Stimulated activated CD8-positive, alpha-beta memory T cell treated with anti-CD3 and anti-CD28 coated beads, Interleukin-15, amount 100 ng/mL, for 24 hours (primary cell): Measurements from ENCODE around the gene HINFP.
"Not testable (repeated sequence)": the region's sequence is repeated elsewhere in the genome, so short reads cannot be mapped to it uniquely, and the experiment has no call there.

Experiments
- DNase-seq: peaks from one replicate; pipeline ENCODE4 v3.0.0-alpha.2; 2020; ENCODE audit warnings: low read depth

HINFP gene

DNA sequence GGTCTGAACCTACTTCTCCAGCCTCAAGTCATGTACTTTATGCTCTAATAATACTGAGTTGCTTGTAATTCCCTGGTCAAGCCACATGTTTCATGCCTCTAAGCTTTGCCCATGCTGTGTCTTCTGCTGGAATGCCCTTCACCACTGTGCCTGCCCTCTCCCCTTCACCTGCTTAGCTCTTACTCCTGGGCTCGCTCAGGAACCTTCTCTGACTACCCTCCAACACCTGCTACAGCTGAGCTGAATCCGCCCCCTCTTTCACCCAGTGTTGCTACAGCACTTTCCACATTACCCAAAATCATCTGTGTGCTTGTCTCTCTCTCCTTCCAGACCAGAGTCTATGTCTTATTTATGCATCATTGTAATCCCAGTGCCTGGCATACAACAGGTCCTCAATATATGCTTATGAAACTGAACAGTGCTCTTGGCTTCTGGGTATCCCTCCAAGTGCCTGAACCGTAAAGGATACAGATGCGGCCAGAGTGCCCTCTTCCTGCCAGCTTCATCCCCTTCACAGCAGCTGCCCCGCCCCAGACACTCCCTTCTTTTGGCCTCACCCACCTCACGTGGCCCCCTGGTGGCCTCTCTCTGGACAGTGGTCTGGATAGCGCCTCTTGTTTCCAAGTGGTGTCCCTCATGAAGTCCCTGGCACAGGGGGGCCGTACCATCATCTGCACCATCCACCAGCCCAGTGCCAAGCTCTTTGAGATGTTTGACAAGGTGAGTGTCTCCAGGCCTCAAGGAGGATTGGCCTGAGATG, 34.5 kb downstream of the HINFP start:
- no peak for DNase-seq

DNA sequence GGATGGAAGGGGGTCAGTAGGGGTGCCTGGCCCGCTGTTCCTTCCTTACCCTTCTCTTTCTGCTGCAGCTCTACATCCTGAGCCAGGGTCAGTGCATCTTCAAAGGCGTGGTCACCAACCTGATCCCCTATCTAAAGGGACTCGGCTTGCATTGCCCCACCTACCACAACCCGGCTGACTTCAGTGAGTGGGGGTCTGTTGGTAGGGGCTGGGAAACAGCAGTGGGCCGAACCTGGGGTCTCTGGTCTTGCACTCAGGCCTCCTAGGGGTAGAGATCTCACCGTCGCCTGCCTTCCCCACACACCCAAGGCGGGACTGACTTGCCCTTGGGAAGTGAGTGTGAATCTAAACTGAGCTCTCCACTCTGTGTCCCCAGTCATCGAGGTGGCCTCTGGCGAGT, 35.1 kb downstream of the HINFP start:
- DNase-seq = no peak

DNA sequence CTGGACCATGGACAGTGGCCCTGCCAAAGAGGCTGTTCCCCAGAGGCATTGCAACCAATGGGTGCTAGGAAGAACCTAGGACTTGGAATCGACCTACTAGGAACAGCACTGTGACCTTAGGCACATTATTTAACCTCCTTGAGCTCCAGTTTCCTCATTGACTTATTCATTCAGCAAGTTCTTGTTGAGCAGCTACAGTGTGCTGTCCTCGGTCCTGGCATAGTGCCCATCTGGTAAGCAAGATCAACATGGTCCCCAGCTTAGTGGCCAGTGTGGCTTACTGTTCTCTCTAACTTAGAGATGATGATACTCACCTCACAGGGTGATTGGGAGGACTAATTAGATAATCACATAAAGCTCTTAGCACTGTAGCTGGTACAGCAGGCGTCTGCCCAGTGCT, 35.7 kb downstream of the HINFP start:
- no peak for DNase-seq

DNA sequence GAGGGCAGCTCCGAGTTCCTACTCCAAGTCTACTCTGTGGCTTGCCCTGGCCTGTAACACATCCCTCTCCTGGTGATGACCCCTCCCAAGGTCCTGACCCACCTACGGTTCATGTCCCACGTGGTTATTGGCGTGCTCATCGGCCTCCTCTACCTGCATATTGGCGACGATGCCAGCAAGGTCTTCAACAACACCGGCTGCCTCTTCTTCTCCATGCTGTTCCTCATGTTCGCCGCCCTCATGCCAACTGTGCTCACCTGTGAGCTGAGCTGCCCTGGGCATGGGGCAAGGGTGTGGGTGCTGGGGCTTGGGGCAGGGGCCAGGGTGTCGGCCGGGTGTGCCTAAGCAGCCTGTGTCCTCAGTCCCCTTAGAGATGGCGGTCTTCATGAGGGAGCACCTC, 37.1 kb downstream of the HINFP start:
- DNase-seq = no peak

DNA sequence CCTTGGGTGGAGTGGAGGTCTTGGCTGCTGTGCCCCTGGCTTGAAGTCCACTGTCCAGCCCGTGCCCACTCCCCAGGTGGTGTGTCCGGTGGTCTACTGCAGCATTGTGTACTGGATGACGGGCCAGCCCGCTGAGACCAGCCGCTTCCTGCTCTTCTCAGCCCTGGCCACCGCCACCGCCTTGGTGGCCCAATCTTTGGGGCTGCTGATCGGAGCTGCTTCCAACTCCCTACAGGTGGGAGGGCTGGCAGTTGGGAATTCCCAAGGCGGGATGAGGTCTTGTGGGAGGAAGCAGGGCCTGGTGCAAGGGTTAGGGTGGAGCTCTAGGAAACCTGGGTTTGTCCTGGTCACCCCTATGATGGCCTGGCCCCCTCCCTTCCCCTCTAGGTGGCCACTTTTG, 38.8 kb downstream of the HINFP start:
- no peak for DNase-seq

DNA sequence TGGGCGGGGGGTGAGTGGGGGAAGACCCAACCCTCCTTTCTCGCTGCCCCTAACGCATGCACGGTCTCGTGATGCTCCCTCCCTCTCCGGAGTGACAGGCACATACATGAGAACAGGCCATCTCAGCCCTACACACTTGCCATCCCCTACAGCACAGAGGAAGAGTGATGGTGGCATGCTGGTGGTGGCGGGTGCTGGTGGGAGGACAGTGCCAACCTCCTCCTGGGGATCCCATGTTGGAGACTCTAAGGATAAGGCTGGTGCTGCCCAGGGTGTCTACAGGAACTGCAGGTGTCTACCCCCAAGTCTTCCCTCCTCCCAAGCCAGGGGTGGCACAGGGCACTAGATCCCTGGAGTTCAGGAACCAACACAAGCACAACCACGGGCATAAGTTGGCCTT, 40.5 kb downstream of the HINFP start:
- DNase-seq = no peak

DNA sequence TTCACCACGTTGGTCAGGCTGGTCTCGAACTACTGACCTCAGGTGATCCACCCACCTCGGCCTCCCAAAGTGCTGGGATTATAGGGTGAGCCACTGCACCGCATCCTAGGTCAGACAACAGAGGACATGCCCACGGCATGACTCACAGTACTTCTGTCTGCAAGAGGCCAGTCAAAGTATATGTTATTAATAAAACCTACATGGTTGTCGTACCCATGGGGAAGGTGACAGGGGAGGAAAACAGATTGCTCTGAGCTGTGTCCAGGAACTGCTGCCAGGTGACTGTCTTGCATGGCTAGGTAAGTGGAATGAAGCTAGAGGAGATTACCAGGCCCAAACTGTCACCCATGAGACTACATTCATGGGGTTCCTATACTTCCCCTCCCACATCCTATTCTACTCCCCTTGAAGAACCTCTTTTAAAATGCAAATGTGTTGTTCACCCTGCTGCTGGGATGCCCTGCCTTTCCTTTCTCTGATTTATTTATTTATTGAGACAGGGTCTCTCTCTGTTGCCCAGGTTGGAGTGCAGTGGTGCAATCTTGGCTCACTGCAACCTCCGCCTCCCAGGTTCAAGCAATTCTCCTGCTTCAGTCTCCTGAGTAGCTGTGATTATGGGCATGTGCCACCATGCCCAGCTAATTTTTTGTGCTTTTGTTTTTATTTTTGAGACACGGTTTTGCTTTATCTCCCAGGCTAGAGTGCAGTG, 45.1 kb downstream of the HINFP start:
- no peak for DNase-seq

DNA sequence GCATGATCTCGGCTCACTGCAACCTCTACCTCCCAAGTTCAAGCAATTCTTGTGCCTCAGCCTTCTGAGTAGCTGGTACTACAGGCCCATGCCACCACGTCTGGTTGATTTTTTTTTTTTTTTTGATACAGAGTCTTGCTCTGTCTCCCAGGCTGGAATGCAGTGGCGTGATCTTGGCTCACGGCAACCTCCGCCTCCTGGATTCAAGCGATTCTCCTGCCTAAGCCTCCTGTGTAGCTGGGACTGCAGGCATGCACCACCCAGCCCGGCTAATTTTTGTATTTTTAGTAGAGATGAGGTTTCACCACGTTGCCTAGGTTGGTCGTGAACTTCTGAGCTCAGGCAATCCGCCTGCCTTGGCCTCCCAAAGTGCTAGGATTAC, 45.7 kb downstream of the HINFP start:
- not testable (repeated sequence) for DNase-seq

DNA sequence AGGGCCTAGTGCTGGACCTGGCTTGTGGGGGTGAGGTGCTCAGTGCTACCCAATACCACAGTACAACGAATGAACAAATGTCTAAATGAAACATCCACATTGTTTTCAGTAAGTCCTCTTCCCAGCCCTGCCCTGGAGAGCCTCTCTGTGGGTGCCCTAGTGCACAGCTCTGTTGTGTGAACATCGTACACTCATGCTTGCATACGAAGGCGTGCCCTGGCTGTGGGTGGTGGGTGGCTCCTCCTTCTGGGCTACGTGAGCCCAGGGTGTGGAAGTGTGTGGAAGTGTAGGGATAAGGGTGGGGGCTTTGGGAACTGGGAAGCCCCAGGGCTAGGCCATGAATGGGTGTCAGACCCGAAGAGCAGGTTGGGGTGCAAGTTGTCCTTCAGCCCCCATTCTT, 46.6 kb downstream of the HINFP start:
- no peak for DNase-seq

DNA sequence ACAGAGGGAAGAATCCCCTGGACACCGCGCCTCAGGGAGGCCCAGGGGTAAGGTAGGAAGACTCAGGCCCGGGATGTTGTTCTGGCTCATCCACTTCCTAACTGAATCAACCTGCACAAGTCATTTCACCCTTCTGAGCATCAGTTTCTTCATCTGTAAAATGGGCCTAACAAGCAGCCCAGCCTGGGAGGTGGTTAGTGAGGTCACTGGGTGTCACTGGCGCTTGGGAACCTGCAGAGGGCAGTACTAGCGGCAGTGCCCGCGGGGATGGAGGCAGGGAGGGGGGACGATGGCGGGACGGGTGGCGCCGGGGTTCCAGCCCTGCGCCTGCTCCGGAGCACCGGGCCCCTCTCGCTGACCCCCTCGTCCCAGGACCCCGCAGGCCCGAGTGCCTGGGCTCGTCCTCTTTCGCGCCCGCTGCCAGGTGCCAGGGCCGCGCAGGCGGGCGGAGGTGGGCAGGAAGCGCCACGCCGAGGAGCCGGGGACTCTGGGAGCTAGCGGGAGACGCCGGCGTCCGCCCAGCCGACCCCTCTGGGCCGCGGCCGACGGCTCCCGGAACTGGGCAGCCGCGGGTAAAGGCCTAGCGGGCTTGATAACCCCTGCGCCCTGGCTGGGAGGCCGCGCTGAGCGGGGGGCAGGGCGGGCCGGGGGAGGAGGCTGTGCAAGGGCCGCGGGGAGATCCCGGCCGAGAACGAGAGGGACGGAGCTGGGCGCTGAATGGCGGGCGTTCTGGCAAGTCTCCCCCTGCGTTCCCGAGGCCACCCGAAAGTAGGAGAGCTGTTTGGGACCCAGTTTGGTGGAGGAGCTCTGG, 47.3 kb downstream of the HINFP start, which contains the start of gene NLRX1:
Gene NLRX1, plus strand, starts transcription at position 255 of the 811 bp plus-strand sequence. CDS start 2,679 bp downstream, outside the sequence.
- DNase-seq = peak; percentile 58

DNA sequence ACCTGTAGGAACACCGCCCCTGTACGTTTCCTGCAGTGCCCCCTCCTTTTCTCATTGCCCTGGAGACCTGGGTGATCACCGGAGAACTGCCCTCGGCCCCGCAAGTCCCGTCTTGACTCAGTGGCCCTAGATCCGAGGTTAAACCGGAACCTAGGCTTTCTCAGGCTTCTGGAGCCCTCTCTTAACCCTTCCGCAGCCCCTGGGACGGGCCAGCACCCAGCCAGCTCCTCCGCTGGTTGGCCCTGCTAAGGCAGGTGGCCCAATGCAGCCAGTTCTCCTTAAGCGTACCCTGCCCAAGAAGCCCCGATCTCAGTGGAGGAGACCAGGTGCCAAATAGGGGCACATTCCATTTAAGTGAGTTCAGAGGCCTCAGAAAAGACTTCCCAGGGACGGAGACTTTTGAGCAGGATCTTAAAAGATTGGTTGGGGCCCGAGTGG, 47.9 kb downstream of the HINFP start:
- no peak for DNase-seq

DNA sequence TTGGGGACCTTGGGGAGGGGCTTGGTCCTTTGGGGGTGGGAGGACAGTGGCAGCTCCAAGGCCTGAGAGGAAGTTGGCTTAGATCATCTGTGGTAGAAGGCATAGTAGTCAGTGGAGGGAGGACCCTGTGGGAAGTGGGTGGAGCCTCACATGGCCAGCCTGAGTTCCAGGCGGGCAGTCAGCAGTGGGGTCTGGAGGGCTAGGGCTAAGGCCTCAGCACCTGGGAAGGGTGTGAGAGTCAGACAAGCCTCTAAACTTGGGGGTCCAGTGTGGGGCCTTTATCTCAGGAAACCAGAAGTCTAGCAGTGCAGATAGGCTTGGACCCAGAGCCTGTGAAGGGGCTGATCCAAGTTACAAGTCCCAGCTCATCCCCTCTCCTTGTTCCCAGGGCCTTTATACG, 51.1 kb downstream of the HINFP start:
- DNase-seq = no peak

DNA sequence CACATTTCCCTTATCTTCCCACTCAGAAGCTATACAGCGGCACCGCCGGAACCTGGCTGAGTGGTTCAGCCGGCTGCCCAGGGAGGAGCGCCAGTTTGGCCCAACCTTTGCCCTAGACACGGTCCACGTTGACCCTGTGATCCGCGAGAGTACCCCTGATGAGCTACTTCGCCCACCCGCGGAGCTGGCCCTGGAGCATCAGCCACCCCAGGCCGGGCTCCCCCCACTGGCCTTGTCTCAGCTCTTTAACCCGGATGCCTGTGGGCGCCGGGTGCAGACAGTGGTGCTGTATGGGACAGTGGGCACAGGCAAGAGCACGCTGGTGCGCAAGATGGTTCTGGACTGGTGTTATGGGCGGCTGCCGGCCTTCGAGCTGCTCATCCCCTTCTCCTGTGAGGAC, 52.1 kb downstream of the HINFP start:
- DNase-seq = no peak

DNA sequence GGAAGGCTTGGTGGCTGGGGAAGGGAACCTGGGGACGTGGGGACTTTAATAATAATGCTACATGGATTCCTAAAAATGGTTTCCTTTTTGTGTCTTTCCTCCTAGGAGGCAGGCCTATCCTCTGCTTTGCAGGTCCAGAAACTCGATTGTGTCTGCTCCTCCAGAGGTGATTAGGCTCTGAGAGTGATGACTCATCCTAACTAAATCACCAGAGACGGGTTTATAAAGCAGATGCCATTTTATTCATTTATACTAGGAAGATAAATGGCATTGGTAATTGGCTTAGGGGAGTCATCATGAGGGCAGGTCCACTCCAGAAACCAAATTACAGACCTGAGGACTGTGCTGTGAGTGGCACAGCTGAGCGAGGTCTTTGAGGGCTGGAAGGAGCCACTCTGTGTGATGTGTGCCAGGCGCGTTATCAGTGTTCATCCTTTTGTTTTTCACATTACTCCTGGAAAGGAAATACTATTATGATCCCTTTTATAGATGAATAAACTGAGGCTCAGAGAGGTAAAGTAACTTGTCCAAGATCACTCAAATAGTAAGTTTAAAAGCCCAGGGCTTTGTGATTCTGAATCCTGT, 54.2 kb downstream of the HINFP start:
- no peak for DNase-seq

DNA sequence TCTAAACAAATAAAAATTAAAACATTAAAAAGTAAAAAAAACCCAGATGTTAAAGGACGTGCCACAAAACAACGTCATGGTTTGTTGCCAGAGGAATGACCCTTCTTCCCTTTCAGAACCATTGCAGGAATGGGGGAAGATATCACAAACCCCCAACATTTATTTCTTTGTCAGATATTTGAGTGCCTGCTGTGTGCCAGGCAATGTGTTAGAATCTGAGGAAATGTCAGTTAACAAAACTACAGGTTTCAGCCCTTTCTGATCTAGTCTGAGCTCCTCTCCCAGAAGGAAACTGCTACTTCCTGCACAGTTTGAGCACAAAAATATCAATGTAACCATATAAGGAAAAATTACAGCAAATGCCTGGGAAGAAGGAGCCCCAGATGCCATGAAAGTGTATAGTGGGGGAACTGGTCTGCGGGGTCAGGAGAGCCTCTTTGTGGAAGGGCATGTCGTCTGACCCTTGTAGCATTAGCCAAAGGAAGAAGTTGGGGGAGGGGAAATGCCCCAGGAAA, 56.8 kb downstream of the HINFP start:
- no peak for DNase-seq

DNA sequence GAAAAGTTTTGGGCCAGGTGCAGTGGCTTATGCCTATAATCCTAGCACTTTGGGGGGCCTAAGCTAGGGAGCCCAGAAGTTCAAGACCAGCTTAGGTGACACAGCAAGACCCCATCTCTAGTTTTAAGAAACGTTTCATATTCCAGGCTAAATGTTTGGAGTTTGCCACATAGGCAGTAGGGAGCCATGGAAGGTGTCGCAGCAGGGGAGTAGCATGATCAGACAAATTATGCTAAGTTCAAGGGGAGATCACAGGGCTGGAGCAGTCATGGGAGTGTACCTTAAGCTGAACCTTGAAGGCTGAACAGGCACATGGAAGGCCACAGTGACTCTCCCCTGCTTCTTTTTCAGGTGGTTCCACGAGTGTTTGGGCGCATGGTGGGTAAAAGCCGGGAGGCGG, 58.0 kb downstream of the HINFP start:
- no peak for DNase-seq

DNA sequence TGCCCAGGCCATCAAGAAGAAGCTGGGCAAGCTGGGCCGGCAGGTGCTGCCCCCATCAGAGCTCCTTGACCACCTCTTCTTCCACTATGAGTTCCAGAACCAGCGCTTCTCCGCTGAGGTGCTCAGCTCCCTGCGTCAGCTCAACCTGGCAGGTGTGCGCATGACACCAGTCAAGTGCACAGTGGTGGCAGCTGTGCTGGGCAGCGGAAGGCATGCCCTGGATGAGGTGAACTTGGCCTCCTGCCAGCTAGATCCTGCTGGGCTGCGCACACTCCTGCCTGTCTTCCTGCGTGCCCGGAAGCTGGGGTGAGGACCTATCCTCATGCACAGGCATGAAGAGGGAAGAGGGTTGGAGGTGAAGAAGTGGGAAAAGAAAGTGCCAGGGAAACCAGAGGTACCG, 58.6 kb downstream of the HINFP start:
- no peak for DNase-seq

DNA sequence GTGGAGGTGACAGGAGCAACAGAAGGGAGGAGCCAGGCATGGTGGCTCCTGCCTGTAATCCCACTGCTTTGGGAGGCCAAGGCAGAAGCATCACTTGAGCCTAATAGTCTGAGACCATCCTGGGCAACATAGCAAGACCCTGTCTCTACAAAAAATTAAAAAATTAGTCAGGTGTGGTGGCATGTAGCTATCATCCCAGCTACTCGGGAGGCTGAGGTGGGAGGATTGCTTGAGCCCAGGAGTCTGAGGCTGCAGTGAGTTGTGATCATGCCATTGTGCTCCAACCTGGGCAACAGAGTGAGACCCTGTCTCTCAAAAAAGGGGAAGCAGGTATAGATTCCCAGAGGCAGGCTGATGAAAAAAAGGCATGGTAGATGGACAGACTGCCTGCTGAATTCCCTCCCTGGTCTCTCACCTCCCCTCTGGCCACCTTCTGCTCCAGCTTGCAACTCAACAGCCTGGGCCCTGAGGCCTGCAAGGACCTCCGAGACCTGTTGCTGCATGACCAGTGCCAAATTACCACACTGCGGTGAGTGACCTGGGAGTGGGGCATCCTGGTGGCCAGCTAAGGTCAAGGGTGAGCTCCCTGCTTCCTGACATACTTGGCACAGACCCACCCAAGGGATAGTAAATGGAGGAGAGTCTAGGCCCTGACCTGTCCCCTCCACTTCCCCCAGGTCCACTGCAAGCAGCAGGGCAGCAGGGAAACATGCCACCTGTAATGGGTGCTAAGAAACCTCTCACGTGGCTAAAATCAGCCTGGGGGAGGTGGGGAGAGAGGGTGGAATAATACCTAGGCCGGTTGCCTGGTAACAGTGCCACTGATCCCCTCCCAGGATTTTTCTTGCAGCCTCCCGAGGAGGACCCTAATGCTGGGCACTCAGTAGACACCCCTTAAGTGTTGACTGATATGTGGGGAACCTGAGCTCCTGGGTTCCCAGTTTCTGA, 59.6 kb downstream of the HINFP start:
- DNase-seq = no peak

DNA sequence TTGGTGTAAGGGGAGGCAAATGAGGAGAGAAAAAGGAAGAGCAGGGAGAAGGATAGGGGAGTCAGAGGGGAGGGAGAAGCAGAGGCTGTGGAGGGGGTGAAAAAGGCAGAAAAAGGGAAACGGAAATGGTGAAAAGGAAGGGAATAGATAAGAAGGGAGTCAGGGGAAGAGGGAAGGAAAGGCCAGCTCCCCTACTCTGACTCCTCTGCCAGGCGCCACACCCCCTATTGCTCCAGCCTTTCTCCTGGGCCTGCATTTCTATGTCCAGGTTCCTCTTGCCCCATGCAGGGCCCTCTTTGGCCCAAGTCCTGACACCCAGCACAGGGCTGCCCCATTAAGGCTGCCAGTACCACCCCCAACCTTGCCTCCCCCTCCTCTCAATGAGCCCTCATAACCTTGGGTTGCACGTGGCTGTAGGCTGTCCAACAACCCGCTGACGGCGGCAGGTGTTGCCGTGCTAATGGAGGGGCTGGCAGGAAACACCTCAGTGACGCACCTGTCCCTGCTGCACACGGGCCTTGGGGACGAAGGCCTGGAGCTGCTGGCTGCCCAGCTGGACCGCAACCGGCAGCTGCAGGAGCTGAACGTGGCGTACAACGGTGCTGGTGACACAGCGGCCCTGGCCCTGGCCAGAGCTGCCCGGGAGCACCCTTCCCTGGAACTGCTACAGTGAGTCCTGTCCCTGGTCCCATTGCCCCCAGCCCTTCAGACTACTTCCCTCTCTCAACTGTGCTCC, 60.5 kb downstream of the HINFP start:
- no peak for DNase-seq

DNA sequence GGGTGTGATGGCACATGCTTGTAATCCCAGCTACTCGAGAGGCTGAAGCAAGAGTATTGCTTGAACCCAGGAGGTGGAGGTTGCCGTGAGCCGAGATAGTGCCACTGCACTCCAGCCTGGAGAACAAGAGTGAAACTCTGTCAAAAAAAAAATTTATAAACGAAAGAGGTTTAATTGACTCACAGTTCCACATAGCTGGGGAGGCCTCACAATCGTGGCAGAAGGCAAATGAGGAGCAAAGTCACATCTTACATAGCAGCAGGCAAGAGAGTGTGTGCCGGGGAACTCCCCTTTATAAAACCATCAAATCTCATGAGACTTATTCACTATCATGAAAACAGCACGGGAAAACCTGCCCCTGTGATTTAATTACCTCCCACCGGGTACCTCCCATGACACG, 63.0 kb downstream of the HINFP start:
- not testable (repeated sequence) for DNase-seq
